Stimulated activated CD8-positive, alpha-beta memory T cell treated with anti-CD3 and anti-CD28 coated beads, Interleukin-7, amount 100 ng/mL, for 48 hours (primary cell): ENCODE results near the gene VSIG4.
"Not testable (repeated sequence)": the region's sequence is repeated elsewhere in the genome, so short reads cannot be mapped to it uniquely, and the experiment has no call there.

Experiments
- DNase-seq, 2 donors: peaks; one replicate each; pipeline ENCODE4 v3.0.0-alpha.2; 2020; ENCODE audit warnings: low read depth in 1 of 2; ENCODE audit errors: extremely low read depth in 1 of 2

VSIG4 gene

GRCh38 chrX:65985922-65986588 lies 53.8 kb downstream of the VSIG4 start:
- peak in 1 of 2 donors; percentile 45 for DNase-seq

DNA sequence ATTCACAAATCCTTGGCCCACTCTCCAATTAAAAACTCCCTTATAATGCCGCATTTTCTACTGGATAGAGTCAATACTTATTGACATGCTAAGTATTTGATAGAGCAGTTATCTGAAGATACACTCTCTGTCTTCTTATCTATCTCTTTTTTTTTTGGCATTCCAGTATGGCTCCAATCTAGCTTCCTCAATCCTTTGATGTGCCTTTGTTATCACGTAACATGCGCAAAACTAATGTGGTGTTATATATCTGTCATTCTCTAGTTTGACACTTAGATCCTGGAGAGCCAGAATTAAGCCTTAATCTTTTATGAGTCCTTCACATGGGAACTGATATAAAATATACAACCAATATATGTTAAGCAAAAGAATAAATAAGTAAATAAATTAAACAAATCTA lies 54.7 kb downstream of the VSIG4 start:
- DNase-seq = no peak

- DNase-seq = not testable (repeated sequence)
Observed at GRCh38 chrX:65977161-65977560, 62.7 kb downstream of the VSIG4 start.

DNA sequence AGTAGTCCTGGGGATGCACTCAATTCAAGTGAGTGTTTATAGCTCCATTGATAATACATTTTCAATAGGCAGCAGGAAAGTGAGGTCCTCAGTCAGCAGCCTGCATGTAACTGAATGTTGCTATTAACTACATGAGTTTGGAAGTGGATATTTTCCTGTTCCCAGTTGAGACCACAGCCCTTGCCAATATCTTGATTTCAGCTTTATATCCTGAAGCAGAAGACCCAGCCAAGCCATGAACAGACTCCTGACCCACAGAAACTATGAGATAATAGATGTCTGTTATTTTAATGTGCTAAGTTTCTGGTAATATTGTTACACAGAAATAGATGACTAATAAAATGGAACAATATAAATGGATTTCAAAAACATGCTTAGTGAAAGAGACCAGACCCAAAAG lies 63.7 kb downstream of the VSIG4 start:
- no peak for DNase-seq

DNA sequence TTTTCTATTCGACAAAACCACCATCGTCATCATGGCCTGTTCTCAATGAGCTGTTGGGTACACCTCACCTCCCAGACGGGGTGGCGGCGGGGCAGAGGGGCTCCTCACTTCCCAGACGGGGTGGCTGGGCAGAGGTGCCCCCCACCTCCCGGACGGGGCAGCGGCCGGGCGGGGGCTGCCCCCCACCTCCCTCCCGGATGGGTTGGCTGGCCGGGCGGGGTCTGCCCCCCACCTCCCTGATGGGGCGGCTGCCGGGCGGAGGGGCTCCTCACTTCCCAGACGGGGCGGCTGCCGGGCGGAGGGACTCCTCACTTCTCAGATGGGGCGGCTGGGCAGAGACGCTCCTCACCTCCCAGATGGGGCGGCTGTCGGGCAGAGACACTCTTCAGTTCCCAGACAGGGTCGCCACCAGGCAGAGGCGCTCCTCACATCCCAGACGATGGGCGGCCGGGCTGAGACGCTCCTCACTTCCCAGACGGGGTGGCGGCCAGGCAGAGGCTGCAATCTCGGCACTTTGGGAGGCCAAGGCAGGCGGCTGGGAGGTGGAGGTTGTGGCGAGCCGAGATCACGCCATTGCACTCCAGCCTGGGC lies 64.6 kb downstream of the VSIG4 start:
- not testable (repeated sequence) for DNase-seq
